ENCODE results near the gene FAM118A. TPM values are rescaled to one million over a fixed set of nuclear protein-coding genes. Genes with fewer than 3 reads are reported as not detected.
A peak's percentile ranks its signal among the peaks of the same experiment; 100 is the strongest.

The FAM118A gene
- total and polyA plus RNA-seq, 9 of the 15 experiments (the other 6 are each of a cell fraction or from before 2014, with no cell fraction given), result 17.0 to 223 (median 59.4) TPM

DNA sequence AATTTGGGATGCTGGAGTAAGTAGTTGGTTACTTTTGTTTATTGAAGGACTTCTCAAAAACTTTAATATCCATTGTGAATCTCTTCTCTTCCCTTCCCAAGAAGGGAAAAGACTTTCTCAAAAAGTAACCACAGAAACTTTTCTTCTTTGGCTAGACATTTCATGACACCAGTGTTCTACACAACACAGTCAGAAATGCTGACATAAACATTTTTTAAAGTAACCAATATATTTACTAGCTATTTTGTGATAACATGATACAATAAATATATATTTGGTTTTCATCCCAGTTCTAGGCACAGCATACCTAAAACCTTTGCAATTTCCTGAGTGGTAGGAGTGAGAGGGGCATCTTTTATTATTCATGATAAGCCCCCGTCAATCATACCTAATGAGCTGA is 47.8 kb downstream of the FAM118A start (continued):
- TF ChIP-seq, protein P1, sequence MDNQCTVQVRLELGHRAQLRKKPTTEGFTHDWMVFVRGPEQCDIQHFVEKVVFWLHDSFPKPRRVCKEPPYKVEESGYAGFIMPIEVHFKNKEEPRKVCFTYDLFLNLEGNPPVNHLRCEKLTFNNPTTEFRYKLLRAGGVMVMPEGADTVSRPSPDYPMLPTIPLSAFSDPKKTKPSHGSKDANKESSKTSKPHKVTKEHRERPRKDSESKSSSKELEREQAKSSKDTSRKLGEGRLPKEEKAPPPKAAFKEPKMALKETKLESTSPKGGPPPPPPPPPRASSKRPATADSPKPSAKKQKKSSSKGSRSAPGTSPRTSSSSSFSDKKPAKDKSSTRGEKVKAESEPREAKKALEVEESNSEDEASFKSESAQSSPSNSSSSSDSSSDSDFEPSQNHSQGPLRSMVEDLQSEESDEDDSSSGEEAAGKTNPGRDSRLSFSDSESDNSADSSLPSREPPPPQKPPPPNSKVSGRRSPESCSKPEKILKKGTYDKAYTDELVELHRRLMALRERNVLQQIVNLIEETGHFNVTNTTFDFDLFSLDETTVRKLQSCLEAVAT (IDR thresholded peaks at IDR 0.05), result no peak
- TF ChIP-seq, protein P2, sequence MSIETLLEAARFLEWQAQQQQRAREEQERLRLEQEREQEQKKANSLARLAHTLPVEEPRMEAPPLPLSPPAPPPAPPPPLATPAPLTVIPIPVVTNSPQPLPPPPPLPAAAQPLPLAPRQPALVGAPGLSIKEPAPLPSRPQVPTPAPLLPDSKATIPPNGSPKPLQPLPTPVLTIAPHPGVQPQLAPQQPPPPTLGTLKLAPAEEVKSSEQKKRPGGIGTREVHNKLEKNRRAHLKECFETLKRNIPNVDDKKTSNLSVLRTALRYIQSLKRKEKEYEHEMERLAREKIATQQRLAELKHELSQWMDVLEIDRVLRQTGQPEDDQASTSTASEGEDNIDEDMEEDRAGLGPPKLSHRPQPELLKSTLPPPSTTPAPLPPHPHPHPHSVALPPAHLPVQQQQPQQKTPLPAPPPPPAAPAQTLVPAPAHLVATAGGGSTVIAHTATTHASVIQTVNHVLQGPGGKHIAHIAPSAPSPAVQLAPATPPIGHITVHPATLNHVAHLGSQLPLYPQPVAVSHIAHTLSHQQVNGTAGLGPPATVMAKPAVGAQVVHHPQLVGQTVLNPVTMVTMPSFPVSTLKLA (conservative IDR thresholded peaks at IDR 0.05), result no peak
- TF ChIP-seq MAFG (tag; conservative IDR thresholded peaks at IDR 0.05) (peak; percentile 69), ZNF780A (CRISPR knock-in tag; IDR thresholded peaks at IDR 0.05) (no peak), RAD51 (IDR thresholded peaks at IDR 0.05; ENCODE audit: borderline replicate concordance, low read depth) (no peak), ZNF586 (CRISPR knock-in tag; conservative IDR thresholded peaks at IDR 0.05) (no peak), SOX6 (IDR thresholded peaks at IDR 0.05) (no peak), MAFF (IDR thresholded peaks at IDR 0.05; ENCODE audit: low read length) (peak; percentile 93), MAFK (IDR thresholded peaks at IDR 0.05; ENCODE audit: low read length) (peak; percentile 94)
- TF ChIP-seq, protein P3, sequence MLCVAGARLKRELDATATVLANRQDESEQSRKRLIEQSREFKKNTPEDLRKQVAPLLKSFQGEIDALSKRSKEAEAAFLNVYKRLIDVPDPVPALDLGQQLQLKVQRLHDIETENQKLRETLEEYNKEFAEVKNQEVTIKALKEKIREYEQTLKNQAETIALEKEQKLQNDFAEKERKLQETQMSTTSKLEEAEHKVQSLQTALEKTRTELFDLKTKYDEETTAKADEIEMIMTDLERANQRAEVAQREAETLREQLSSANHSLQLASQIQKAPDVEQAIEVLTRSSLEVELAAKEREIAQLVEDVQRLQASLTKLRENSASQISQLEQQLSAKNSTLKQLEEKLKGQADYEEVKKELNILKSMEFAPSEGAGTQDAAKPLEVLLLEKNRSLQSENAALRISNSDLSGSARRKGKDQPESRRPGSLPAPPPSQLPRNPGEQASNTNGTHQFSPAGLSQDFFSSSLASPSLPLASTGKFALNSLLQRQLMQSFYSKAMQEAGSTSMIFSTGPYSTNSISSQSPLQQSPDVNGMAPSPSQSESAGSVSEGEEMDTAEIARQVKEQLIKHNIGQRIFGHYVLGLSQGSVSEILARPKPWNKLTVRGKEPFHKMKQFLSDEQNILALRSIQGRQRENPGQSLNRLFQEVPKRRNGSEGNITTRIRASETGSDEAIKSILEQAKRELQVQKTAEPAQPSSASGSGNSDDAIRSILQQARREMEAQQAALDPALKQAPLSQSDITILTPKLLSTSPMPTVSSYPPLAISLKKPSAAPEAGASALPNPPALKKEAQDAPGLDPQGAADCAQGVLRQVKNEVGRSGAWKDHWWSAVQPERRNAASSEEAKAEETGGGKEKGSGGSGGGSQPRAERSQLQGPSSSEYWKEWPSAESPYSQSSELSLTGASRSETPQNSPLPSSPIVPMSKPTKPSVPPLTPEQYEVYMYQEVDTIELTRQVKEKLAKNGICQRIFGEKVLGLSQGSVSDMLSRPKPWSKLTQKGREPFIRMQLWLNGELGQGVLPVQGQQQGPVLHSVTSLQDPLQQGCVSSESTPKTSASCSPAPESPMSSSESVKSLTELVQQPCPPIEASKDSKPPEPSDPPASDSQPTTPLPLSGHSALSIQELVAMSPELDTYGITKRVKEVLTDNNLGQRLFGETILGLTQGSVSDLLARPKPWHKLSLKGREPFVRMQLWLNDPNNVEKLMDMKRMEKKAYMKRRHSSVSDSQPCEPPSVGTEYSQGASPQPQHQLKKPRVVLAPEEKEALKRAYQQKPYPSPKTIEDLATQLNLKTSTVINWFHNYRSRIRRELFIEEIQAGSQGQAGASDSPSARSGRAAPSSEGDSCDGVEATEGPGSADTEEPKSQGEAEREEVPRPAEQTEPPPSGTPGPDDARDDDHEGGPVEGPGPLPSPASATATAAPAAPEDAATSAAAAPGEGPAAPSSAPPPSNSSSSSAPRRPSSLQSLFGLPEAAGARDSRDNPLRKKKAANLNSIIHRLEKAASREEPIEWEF (CRISPR knock-in tag; IDR thresholded peaks at IDR 0.05), result no peak
- TF ChIP-seq, protein P4, sequence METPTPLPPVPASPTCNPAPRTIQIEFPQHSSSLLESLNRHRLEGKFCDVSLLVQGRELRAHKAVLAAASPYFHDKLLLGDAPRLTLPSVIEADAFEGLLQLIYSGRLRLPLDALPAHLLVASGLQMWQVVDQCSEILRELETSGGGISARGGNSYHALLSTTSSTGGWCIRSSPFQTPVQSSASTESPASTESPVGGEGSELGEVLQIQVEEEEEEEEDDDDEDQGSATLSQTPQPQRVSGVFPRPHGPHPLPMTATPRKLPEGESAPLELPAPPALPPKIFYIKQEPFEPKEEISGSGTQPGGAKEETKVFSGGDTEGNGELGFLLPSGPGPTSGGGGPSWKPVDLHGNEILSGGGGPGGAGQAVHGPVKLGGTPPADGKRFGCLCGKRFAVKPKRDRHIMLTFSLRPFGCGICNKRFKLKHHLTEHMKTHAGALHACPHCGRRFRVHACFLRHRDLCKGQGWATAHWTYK (CRISPR knock-in tag; IDR thresholded peaks at IDR 0.05), result no peak
- TF ChIP-seq, protein P5, sequence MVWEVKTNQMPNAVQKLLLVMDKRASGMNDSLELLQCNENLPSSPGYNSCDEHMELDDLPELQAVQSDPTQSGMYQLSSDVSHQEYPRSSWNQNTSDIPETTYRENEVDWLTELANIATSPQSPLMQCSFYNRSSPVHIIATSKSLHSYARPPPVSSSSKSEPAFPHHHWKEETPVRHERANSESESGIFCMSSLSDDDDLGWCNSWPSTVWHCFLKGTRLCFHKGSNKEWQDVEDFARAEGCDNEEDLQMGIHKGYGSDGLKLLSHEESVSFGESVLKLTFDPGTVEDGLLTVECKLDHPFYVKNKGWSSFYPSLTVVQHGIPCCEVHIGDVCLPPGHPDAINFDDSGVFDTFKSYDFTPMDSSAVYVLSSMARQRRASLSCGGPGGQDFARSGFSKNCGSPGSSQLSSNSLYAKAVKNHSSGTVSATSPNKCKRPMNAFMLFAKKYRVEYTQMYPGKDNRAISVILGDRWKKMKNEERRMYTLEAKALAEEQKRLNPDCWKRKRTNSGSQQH (CRISPR knock-in tag; IDR thresholded peaks at IDR 0.05), result no peak
- TF ChIP-seq, protein P6, sequence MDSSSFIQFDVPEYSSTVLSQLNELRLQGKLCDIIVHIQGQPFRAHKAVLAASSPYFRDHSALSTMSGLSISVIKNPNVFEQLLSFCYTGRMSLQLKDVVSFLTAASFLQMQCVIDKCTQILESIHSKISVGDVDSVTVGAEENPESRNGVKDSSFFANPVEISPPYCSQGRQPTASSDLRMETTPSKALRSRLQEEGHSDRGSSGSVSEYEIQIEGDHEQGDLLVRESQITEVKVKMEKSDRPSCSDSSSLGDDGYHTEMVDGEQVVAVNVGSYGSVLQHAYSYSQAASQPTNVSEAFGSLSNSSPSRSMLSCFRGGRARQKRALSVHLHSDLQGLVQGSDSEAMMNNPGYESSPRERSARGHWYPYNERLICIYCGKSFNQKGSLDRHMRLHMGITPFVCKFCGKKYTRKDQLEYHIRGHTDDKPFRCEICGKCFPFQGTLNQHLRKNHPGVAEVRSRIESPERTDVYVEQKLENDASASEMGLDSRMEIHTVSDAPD (CRISPR knock-in tag; IDR thresholded peaks at IDR 0.05), result no peak

All from K562 (cell line).